Pancreas (tissue), 10 donors: Measurements from ENCODE around the gene ZIK1. TPM values are rescaled to one million over a fixed set of nuclear protein-coding genes. Genes with fewer than 3 reads are reported as not detected.

ENCODE experiments used
- ATAC-seq, 4 donors: fragments of 200-7000 bp; cut with Tn5 transposase; one replicate each; pipeline versions ENCODE4 v1.8.0 to v1.9.1; 2020; ENCODE audit warnings: mild to moderate bottlenecking in 4 of 4, moderate library complexity in 4 of 4
- DNase-seq, 6 donors: peaks; one replicate each; pipeline ENCODE4 v3.0.0-alpha.2; 2020
- FAIRE-seq: peaks from 2 replicates; lab custom pipeline; 2012; peaks lifted over from hg19 to GRCh38; lab: Jason Lieb, UNC
- H3K27ac ChIP-seq, 4 donors: fragments of 200-600 bp; sonication (generic); 1 replicate in 3 of 4; 2 replicates in 1 of 4; pipeline versions ENCODE4 v1.5.0 to v1.8.0; 2020
- H3K27me3 ChIP-seq, 4 donors: fragments of 200-600 bp; one replicate each; pipeline ENCODE4 v1.8.0; 2021
- H3K36me3 ChIP-seq, 3 donors: fragments of 200-600 bp; sonication (generic) in 1 of 3; one replicate each; pipeline versions ENCODE4 v1.5.0 to v1.8.0; 2020 to 2021
- H3K4me1 ChIP-seq, 3 donors: fragments of 200-600 bp; one replicate each; pipeline ENCODE4 v1.8.0; 2021
- H3K4me3 ChIP-seq, 4 donors: fragments of 200-600 bp; sonication (generic) in 2 of 4; one replicate each; pipeline versions ENCODE4 v1.5.0 to v1.8.0; 2020 to 2021
- H3K9me3 ChIP-seq, 4 donors: fragments of 200-600 bp; one replicate each; pipeline ENCODE4 v1.8.0; 2021
- CTCF ChIP-seq, 4 donors: fragments of 200-600 bp; sonication (generic) in 3 of 4; IDR thresholded peaks; one replicate each; pipeline versions ENCODE4 v1.5.0 to v1.8.0; 2021; ENCODE audit warnings: antibody characterized with exemption in 4 of 4
- WGBS, 2 donors: extraction: QIAGEN DNeasy Blood & Tissue Kit; methylation state at CpG; one replicate each; pipeline ENCODE4 v1.1.7; 2013; 5-methylcytosine and 5-hydroxymethylcytosine counted together
- intact Hi-C, 3 donors: fragments of 100-400 bp; cut with DNase I; formaldehyde crosslinking; loops; one replicate each; pipeline versions ENCODE4 v1.11.1 to v1.14.2; 2022
- polyA plus RNA-seq, 2 donors: library from polyadenylated mRNA; stranded (reverse); fragments of 200-250 nt; gene quantifications; one replicate each; pipeline ENCODE4 v1.2.3, GENCODE V29; 2013
- total RNA-seq, 6 donors: library from RNA; stranded (reverse); fragmentation: NEBNext Ultra II Directional in 4 of 6; extraction: Animal tissue kit (Norgen Biotek cat#: 25700) in 4 of 6; gene quantifications; one replicate each; pipeline versions ENCODE4 v1.2.1 to v1.2.4, GENCODE V29; 2021 to 2023
- donor health status: healthy with polysubstance abuse.
- donor health status: DM: no; HTN: no; CAD: no; lungs with moderate emphysema.
- donor health status: DM: no; HTN: no; CAD: no.
- donor health status: control.
- donor health status: control.
- donor health status: Bipolar disorder and iron deficiency.
- donor health status: DM: yes; HTN: yes; CAD: no.
- donor health status: DM: no; HTN: no; CAD: no.
- donor health status: DM: no; HTN: no; CAD: no.
- donor health status: DM: yes; HTN: yes; CAD: no.

Gene ZIK1
- total and polyA plus RNA-seq, 8 donors = 0.63 to 3.0 (median 1.0) TPM

DNA sequence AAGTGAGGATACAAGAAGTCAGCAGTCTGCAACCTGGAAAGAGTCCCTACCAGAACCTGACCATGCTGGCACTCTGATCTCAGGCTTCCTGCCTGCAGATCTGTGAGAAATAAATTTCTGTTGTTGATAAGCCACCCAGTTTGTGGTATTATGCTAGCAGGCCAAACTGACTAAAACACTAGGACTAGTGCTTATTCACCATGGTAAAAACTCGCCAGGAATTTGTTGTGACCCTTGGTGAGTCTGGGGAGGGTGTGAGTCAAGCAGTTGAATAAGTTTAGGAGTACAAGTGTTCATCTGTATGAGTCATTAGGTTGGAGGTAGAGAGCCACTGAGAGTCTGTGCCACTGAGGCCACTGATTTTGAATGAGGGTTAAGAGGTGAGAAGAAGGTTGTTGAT is 3.6 kb downstream of the ZIK1 start:
- H3K4me3 ChIP-seq = no peak overlapping the region
- H3K9me3 ChIP-seq = no peaks in the 10 kb centered on the region
- no peak for ATAC-seq
- no peak overlapping the region for H3K27ac ChIP-seq
- TF ChIP-seq CTCF (IDR thresholded peaks at IDR 0.05) = no peak
- no peaks in the 10 kb centered on the region for H3K4me1 ChIP-seq
- no peaks in the 10 kb centered on the region for H3K27me3 ChIP-seq
- 66 to 89% methylated on average over 1 of the region's 1 CpG for WGBS, 2 donors
- no peak for FAIRE-seq
- intact Hi-C loops = no loop called here
- peaks cover 4 to 20% (median 5%) of the 10 kb centered on the region in 3 donors for H3K36me3 ChIP-seq
- DNase-seq = no peak

DNA sequence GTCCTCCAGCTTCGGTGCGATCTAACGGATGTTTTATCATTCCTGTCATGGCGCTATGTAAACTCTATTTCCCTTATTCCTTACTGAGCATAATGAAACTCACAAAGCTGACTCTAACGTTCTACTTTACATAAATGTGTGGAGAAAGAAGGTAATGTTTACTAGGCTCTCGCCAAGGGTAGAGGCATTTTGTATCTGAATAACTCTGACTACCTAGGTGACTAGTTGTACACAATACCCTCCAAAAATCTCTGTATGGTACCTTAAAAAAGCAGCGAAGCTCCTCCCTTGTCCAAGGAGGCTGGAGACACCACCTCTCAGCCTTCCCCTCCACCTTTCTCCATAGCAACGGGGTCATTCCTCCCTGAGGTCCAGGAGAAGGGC is 15.4 kb downstream of the ZIK1 start:
- Histone ChIP-seq H3K27ac (no peak overlapping the region), H3K27me3 (no peaks in the 10 kb centered on the region), H3K36me3 (no peaks in the 10 kb centered on the region), H3K4me1 (peaks cover 0 to 4% (median 0%) of the 10 kb centered on the region in 3 donors), H3K4me3 (peak overlapping the region in 3 of 4 donors; percentile 70 to 79 (median 74)), H3K9me3 (no peaks in the 10 kb centered on the region)
- DNase-seq (no peak), ATAC-seq (peak in 2 of 4 donors; percentile 19 to 31), FAIRE-seq (no peak)
- intact Hi-C loops = no loop called here
- no peak for TF ChIP-seq CTCF (IDR thresholded peaks at IDR 0.05)
- WGBS, 2 donors = 54 to 55% methylated on average over 8 of the region's 8 CpGs

DNA sequence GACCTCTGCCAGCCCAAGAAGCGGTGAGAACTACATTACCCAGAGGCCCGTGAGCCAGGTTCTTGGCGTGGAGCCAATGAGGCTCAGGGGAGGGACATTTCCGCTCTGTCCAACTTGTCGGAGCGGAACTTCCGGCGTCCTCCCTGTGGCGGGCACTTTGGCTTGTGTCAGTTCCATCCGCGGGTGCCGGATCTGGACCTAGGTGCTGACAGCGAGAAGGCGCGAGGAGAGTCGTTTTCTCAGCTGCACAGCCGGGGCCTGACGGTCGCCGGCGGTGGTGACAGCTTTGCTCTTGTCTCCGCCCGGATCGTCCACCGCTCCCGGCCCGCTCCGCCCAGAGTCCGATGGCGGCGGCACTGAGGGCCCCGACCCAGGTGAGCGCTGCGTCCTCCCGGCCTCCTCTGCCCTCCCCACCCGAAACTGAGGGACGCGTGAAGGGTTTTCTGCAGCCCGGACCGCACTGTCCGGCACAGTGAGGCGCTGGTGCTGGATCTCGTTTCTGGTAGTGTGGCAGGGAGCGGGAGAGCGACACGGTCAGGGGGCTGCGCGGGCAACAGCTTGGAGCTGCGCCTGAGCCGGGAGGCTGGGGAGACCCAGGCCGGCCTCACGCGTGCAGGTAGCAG is 15.9 kb downstream of the ZIK1 start, which contains the start of gene ZNF530:
Gene ZNF530 (plus strand): TSS at position 125 of the 623 bp plus-strand sequence. CDS start 4,461 bp downstream, outside the sequence.
- Histone ChIP-seq H3K27me3 (no peaks in the 10 kb centered on the region), H3K36me3 (no peaks in the 10 kb centered on the region), H3K27ac (no peak within 1 kb of the TSS), H3K4me3 (peak within 1 kb of the TSS; percentile 60 to 79 (median 72)), H3K4me1 (peaks cover 0 to 4% (median 0%) of the 10 kb centered on the region in 3 donors), H3K9me3 (no peaks in the 10 kb centered on the region)
- TF ChIP-seq CTCF (IDR thresholded peaks at IDR 0.05) = no peak
- 0 to 1% methylated on average over 51 to 53 of the region's 53 CpGs for WGBS, 2 donors
- FAIRE-seq = no peak
- DNase-seq = peak; percentile 90 to 99 (median 94)
- intact Hi-C loops = no loop called here
- peak; percentile 100 for ATAC-seq

- Histone ChIP-seq H3K4me3 (no peak overlapping the region), H3K36me3 (peaks cover 0 to 11% (median 5%) of the 10 kb centered on the region in 3 donors), H3K27me3 (no peaks in the 10 kb centered on the region), H3K4me1 (no peaks in the 10 kb centered on the region), H3K9me3 (no peaks in the 10 kb centered on the region), H3K27ac (no peak overlapping the region)
- ATAC-seq (no peak), DNase-seq (no peak), FAIRE-seq (no peak)
- no peak for TF ChIP-seq CTCF (IDR thresholded peaks at IDR 0.05)
- WGBS, 2 donors = 95 to 96% methylated on average over 5 of the region's 5 CpGs
- intact Hi-C loops = no loop called here
Measured at GRCh38 chr19:57606931-57607330, 23.0 kb downstream of the ZIK1 start.

- Histone ChIP-seq H3K4me3 (no peak overlapping the region), H3K36me3 (peaks cover 0 to 5% (median 0%) of the 10 kb centered on the region in 3 donors), H3K9me3 (peaks cover 0 to 4% (median 0%) of the 10 kb centered on the region in 4 donors), H3K4me1 (peaks cover 0 to 9% (median 0%) of the 10 kb centered on the region in 3 donors), H3K27me3 (no peaks in the 10 kb centered on the region), H3K27ac (no peak overlapping the region)
- FAIRE-seq (no peak), DNase-seq (no peak), ATAC-seq (no peak)
- no peak for TF ChIP-seq CTCF (IDR thresholded peaks at IDR 0.05)
- WGBS, 2 donors = 79 to 88% methylated on average over 4 of the region's 4 CpGs
- intact Hi-C loops = no loop called here
Measured at GRCh38 chr19:57611113-57611512, 27.2 kb downstream of the ZIK1 start.
